HG03342 (cell line): Measurements from ENCODE around the gene JOSD1.

Experiments
- ATAC-seq: cut with Tn5 transposase; IDR thresholded peaks from one replicate; pipeline ENCODE4 v1.9.1; 2021; ENCODE audit warnings: mild to moderate bottlenecking, moderate library complexity; ENCODE audit not compliant: unreplicated experiment

Gene JOSD1

GRCh38 chr22:38715176-38715764, 14.5 kb upstream of the JOSD1 start:
- no peak for ATAC-seq

GRCh38 chr22:38713921-38714320, 13.2 kb upstream of the JOSD1 start:
- no peak for ATAC-seq

- no peak for ATAC-seq
Observed at GRCh38 chr22:38712486-38713207, 11.9 kb upstream of the JOSD1 start.

GRCh38 chr22:38710866-38711265, 10.1 kb upstream of the JOSD1 start:
- no peak for ATAC-seq

- ATAC-seq = no peak
Observed at GRCh38 chr22:38710351-38710750, 9.6 kb upstream of the JOSD1 start.

GRCh38 chr22:38709306-38709705, 8.6 kb upstream of the JOSD1 start:
- no peak for ATAC-seq

GRCh38 chr22:38707984-38708383, 7.2 kb upstream of the JOSD1 start:
- no peak for ATAC-seq

GRCh38 chr22:38707346-38707745, 6.6 kb upstream of the JOSD1 start:
- ATAC-seq = no peak

- ATAC-seq = no peak
Observed at GRCh38 chr22:38706901-38707195, 6.1 kb upstream of the JOSD1 start.

- no peak for ATAC-seq
Observed at GRCh38 chr22:38706101-38706900, 5.6 kb upstream of the JOSD1 start.

- ATAC-seq = peak; percentile 69
Observed at GRCh38 chr22:38705235-38706100, 4.7 kb upstream of the JOSD1 start, which contains the start of gene GTPBP1. GTPBP1 (plus strand) TSS chr22:38705944; CDS start chr22:38705956, 12 bp downstream.

- no peak for ATAC-seq
Observed at GRCh38 chr22:38704654-38705234, 4.0 kb upstream of the JOSD1 start.

- ATAC-seq = no peak
Observed at GRCh38 chr22:38700270-38700788, 414 bp downstream of the JOSD1 start.

GRCh38 chr22:38699784-38700183, 959 bp downstream of the JOSD1 start:
- no peak for ATAC-seq

- ATAC-seq = no peak
Observed at GRCh38 chr22:38699143-38699542, 1.6 kb downstream of the JOSD1 start.

GRCh38 chr22:38698407-38699094, 2.2 kb downstream of the JOSD1 start:
- ATAC-seq = no peak

GRCh38 chr22:38697425-38698089, 3.2 kb downstream of the JOSD1 start:
- ATAC-seq = no peak

- ATAC-seq = no peak
Observed at GRCh38 chr22:38696606-38697424, 3.9 kb downstream of the JOSD1 start.
